ENCODE measurements around the gene MUC4.

DNA sequence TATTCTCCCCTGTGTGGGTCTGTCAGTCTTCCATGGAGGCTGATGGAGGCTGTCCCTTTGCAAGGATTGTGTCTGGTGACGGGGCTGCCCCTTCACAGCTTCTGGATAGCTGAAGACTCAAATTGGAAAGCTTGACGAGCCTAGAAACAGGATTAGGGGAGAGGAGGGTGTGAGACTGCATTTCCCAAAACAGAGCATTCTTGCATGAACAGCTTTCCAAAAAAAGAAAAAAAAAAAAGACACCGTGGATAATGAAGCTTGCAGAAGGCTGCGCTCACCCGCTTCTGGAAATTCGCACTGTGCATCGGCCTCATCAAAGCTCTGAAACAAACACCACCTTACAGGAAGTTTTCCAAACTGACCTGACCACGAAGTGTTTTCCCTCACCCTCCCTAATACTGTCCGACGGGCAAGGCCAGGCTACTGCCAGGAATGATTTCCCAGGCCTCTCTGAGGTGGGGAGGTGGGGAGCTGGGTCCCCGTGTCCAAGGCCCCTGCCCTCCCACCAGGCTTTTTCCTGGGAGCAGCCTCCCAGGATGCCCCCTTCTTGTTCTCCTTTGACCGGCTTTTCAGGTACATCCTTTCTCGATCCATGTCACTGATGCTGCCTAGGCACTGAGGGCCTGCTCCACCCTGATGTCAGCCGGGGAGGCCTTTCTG, 24.9 kb upstream of the MUC4 start:
- TF ChIP-seq POLR2A (IDR thresholded peaks at IDR 0.05; ENCODE audit: low read depth, low read length), result no peak
- TF ChIP-seq TAF1 (IDR thresholded peaks at IDR 0.05; ENCODE audit: borderline replicate concordance, low read depth, low read length), result no peak
- TF ChIP-seq POLR2AphosphoS5 (IDR thresholded peaks at IDR 0.05; ENCODE audit: low read depth, low read length), result no peak

All from GM12892 (cell line).